DND-41 (cell line): Measurements from ENCODE around the gene NEAT1.
A peak's percentile ranks its signal among the peaks of the same experiment; 100 is the strongest.

Experiments
- EZH2 ChIP-seq: IDR thresholded peaks from 3 replicates; pipeline ENCODE4 v1.6.1; 2012; ENCODE audit warnings: borderline replicate concordance, low read depth, mild to moderate bottlenecking, moderate library complexity, low read length, inconsistent platforms; ENCODE audit not compliant: severe bottlenecking
- TF ChIP-seq, protein P1 (sequence below): IDR thresholded peaks from 2 replicates; pipeline ENCODE4 v1.5.1; 2012; ENCODE audit warnings: borderline replicate concordance, low read length, moderate library complexity, mild to moderate bottlenecking; ENCODE audit not compliant: poor library complexity, severe bottlenecking; ENCODE audit errors: extremely low read depth

DNA sequence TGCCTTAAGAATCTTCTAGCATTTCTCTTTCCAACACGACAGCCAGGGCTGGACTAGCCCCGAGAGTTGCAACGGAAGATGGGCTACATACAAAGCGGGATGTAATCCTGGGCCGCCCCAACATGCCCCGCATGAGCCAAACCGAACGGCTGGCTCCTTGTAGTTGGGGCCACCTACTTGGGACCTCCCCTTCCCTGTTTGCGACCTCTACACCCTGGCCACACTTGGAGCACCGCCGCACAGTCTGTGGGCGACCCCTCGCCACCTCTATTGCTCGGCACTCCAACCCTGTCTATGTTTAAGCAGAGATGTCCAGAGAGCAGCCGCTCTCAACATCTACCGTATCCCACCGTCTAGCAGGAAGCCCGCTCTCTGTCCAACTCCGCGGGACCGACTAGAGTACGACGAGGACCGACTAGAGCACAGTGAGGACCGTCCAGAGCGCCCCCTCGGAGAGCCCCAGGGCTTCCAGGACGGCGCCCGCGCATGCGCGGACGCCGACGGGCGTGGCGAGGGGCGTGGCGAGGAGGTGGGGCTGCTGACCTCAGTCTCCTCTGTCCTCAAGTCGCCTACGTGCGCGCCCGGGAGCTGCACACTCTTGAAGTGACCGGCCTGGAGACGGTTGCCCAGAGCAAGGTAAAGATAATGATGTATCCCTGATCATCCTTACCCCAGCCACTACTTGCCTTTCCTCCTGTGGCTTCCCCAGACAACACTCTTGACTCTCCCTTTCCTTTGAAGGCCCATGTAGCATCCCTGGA, 32.3 kb downstream of the NEAT1 start:
- TF ChIP-seq, protein P1, sequence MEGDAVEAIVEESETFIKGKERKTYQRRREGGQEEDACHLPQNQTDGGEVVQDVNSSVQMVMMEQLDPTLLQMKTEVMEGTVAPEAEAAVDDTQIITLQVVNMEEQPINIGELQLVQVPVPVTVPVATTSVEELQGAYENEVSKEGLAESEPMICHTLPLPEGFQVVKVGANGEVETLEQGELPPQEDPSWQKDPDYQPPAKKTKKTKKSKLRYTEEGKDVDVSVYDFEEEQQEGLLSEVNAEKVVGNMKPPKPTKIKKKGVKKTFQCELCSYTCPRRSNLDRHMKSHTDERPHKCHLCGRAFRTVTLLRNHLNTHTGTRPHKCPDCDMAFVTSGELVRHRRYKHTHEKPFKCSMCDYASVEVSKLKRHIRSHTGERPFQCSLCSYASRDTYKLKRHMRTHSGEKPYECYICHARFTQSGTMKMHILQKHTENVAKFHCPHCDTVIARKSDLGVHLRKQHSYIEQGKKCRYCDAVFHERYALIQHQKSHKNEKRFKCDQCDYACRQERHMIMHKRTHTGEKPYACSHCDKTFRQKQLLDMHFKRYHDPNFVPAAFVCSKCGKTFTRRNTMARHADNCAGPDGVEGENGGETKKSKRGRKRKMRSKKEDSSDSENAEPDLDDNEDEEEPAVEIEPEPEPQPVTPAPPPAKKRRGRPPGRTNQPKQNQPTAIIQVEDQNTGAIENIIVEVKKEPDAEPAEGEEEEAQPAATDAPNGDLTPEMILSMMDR, result peak; percentile 39
- no peak for TF ChIP-seq EZH2
